Ovary (tissue), 3 donors: ENCODE measurements around the gene FAM110A.

Source experiments
- POLR2A ChIP-seq: fragments of 450-650 bp; IDR thresholded peaks from one replicate; pipeline ENCODE4 v1.6.1; 2017; ENCODE audit warnings: antibody characterized with exemption, mild to moderate bottlenecking, moderate library complexity
- TF ChIP-seq, protein P1 (sequence below), 3 donors: fragments of 450-650 bp in 2 of 3; fragments of 200-600 bp in 1 of 3; IDR thresholded peaks; one replicate each; pipeline versions ENCODE4 v1.5.1 to v1.8.0; 2016 to 2022; ENCODE audit warnings: antibody characterized with exemption in 3 of 3, mild to moderate bottlenecking in 1 of 3
- donor health status: DM: no; HTN: no; CAD: no.

DNA sequence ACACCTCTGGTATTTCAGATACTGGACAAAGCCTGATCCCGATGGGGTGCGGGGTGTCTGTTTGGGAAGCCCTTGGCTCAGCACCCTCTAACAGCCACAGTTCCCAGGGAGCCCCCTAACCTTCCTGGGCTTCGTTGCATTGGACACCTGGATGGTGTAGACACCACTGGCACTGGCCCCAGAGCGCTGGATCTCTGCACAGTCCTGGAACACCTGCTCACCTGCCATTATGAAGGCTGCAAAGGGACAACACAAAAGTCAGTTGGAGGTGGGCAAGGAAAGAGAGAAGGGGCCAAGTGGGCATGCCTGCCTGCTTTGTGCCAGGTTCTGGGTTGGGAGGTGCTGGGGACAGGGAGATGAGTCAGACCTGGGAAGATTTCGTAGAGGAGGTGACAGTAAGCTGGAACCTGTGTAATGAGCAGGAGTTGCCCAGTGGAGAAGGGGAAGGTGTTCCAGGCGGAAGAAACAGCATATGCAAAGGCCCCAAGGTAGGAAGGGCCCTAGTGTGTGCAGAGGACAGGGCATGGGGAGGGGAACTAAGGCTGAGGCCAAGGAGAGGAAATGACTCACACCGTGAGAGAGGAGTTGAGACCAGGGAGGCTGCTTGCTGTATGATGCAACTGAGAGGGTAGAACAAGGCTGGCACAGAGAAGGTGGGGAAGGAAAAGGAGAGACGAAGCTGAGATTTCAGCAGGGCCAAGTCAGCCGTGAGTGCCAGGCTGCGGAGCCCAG lies 47.7 kb downstream of the FAM110A start:
- TF ChIP-seq, protein P1, sequence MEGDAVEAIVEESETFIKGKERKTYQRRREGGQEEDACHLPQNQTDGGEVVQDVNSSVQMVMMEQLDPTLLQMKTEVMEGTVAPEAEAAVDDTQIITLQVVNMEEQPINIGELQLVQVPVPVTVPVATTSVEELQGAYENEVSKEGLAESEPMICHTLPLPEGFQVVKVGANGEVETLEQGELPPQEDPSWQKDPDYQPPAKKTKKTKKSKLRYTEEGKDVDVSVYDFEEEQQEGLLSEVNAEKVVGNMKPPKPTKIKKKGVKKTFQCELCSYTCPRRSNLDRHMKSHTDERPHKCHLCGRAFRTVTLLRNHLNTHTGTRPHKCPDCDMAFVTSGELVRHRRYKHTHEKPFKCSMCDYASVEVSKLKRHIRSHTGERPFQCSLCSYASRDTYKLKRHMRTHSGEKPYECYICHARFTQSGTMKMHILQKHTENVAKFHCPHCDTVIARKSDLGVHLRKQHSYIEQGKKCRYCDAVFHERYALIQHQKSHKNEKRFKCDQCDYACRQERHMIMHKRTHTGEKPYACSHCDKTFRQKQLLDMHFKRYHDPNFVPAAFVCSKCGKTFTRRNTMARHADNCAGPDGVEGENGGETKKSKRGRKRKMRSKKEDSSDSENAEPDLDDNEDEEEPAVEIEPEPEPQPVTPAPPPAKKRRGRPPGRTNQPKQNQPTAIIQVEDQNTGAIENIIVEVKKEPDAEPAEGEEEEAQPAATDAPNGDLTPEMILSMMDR (IDR thresholded peaks at IDR 0.05) = no peak
- no peak for TF ChIP-seq POLR2A
